ENCODE measurements around the gene MVP. TPM values are rescaled to one million over a fixed set of nuclear protein-coding genes. Genes with fewer than 3 reads are reported as not detected.
A peak's percentile ranks its signal among the peaks of the same experiment; 100 is the strongest.

Gene MVP
- total RNA-seq, 1 experiment from 2014 or later: 71.4 TPM

GRCh38 chr16:29804455-29805231 is 15.6 kb upstream of the MVP start:
- DNase-seq (ENCODE audit: low read depth): peak; percentile 52

GRCh38 chr16:29805232-29806098 is 14.8 kb upstream of the MVP start:
- peak; percentile 97 for DNase-seq (ENCODE audit: low read depth)

- no peak for DNase-seq (ENCODE audit: low read depth)
These were observed 14.1 kb upstream of the MVP start, which contains the start of gene MAZ for GRCh38 chr16:29806099-29806579. Gene MAZ (plus strand): TSS chr16:29806529. CDS start chr16:29806702, 173 bp downstream.

- peak; percentile 81 for DNase-seq (ENCODE audit: low read depth)
These were observed 13.4 kb upstream of the MVP start for GRCh38 chr16:29806641-29807425.

- peak; percentile 93 for DNase-seq (ENCODE audit: low read depth)
These were observed 12.6 kb upstream of the MVP start for GRCh38 chr16:29807426-29808218.

GRCh38 chr16:29808219-29808900 is 11.9 kb upstream of the MVP start:
- DNase-seq (ENCODE audit: low read depth): no peak

- no peak for DNase-seq (ENCODE audit: low read depth)
These were observed 11.1 kb upstream of the MVP start for GRCh38 chr16:29809031-29809747.

- no peak for DNase-seq (ENCODE audit: low read depth)
These were observed 10.2 kb upstream of the MVP start for GRCh38 chr16:29809850-29810698.

GRCh38 chr16:29810699-29811169 is 9.5 kb upstream of the MVP start:
- no peak for DNase-seq (ENCODE audit: low read depth)

- DNase-seq (ENCODE audit: low read depth): peak; percentile 96
These were observed 8.9 kb upstream of the MVP start for GRCh38 chr16:29811170-29811895.

GRCh38 chr16:29811896-29812665 is 8.2 kb upstream of the MVP start, which contains the start of gene PRRT2:
Gene PRRT2 (plus strand): TSS chr16:29812193. CDS start chr16:29813055, 862 bp downstream.
- peak; percentile 60 for DNase-seq (ENCODE audit: low read depth)

- no peak for DNase-seq (ENCODE audit: low read depth)
These were observed 7.3 kb upstream of the MVP start for GRCh38 chr16:29812754-29813643.

- no peak for DNase-seq (ENCODE audit: low read depth)
These were observed 6.4 kb upstream of the MVP start for GRCh38 chr16:29813644-29814562.

GRCh38 chr16:29814592-29814991 is 5.7 kb upstream of the MVP start:
- DNase-seq (ENCODE audit: low read depth): no peak

All from Daoy (cell line).